Endodermal cell (in vitro differentiated cells): ENCODE data around the gene FDX2. TPM values are rescaled to one million over a fixed set of nuclear protein-coding genes. Genes with fewer than 3 reads are reported as not detected.
A peak's percentile ranks its signal among the peaks of the same experiment; 100 is the strongest.

Experiments
- DNase-seq: peaks from one replicate; pipeline ENCODE4 v3.0.0-alpha.2; 2017
- H3K27ac ChIP-seq: 2 replicates; pipeline ENCODE4 v1.5.1; 2013; ENCODE audit warnings: mild to moderate bottlenecking, low read depth, low read length, moderate library complexity
- H3K27me3 ChIP-seq: 2 replicates; pipeline ENCODE4 v1.6.1; 2013; ENCODE audit warnings: mild to moderate bottlenecking, low read length, moderate library complexity; ENCODE audit not compliant: insufficient read depth, control insufficient read depth, poor library complexity, severe bottlenecking
- H3K36me3 ChIP-seq: 2 replicates; pipeline ENCODE4 v1.7.0; 2013; ENCODE audit warnings: mild to moderate bottlenecking, low read length, moderate library complexity; ENCODE audit not compliant: control insufficient read depth, insufficient read depth
- H3K4me1 ChIP-seq: one replicate; pipeline ENCODE4 v1.7.0; 2013; ENCODE audit warnings: low read length; ENCODE audit not compliant: control insufficient read depth, insufficient read depth
- H3K4me3 ChIP-seq: 2 replicates; pipeline ENCODE4 v1.5.1; 2013; ENCODE audit warnings: mild to moderate bottlenecking, low read length, moderate library complexity
- H3K9ac ChIP-seq: 2 replicates; pipeline ENCODE4 v1.6.1; 2013; ENCODE audit warnings: mild to moderate bottlenecking, low read length, moderate library complexity; ENCODE audit not compliant: poor library complexity, severe bottlenecking; ENCODE audit errors: extremely low read depth
- H3K9me3 ChIP-seq: 2 replicates; pipeline ENCODE4 v1.6.1; 2013; ENCODE audit warnings: mild to moderate bottlenecking, low read length, moderate library complexity; ENCODE audit not compliant: control insufficient read depth
- H3K27ac Mint-ChIP-seq: 2 replicates; pipeline ENCODE4 v1.8.0; 2020; ENCODE audit warnings: mixed read lengths
- H3K27me3 Mint-ChIP-seq: 2 replicates; pipeline ENCODE4 v1.8.0; 2021; ENCODE audit warnings: mild to moderate bottlenecking, mixed read lengths; ENCODE audit not compliant: insufficient read depth
- H3K36me3 Mint-ChIP-seq: 2 replicates; pipeline ENCODE4 v1.8.0; 2020; ENCODE audit warnings: low read depth, mixed read lengths
- H3K4me1 Mint-ChIP-seq: 2 replicates; pipeline ENCODE4 v1.8.0; 2020; ENCODE audit warnings: mixed read lengths
- H3K4me3 Mint-ChIP-seq: 2 replicates; pipeline ENCODE4 v1.8.0; 2020; ENCODE audit warnings: mild to moderate bottlenecking, moderate library complexity, mixed read lengths
- H3K9me3 Mint-ChIP-seq: 2 replicates; pipeline ENCODE4 v1.8.0; 2020; ENCODE audit warnings: mild to moderate bottlenecking, mixed read lengths
- CTCF ChIP-seq: fragments of 200-600 bp; sonication (generic); conservative IDR thresholded peaks from 2 replicates; pipeline ENCODE4 v1.5.0; 2021; ENCODE audit warnings: antibody characterized with exemption, mild to moderate bottlenecking
- WGBS, 2 experiments: methylation state at CpG; one replicate each; pipeline versions ENCODE4 v1.1.5 to v1.1.7; 2013; ENCODE audit warnings: missing lambda C conversion rate in 2 of 2, mixed read lengths in 1 of 2; ENCODE audit not compliant: insufficient coverage in 1 of 2, insufficient read length in 1 of 2; 5-methylcytosine and 5-hydroxymethylcytosine counted together
- total RNA-seq, 2 donors: library from RNA; stranded (reverse); fragmentation: NEBNext Ultra II Directional in 1 of 2; extraction: Animal tissue kit (Norgen Biotek cat#: 25700) in 1 of 2; gene quantifications; 2 replicates in 1 of 2; 3 replicates in 1 of 2; pipeline ENCODE4 v1.2.1, GENCODE V29; 2021

FDX2 gene
- total RNA-seq, 2 donors from 2014 or later: 23.2 to 25.9 TPM

- Mint-ChIP-seq H3K4me1 (no peaks in the 10 kb centered on the region), H3K36me3 (peaks cover 54% of the 10 kb centered on the region), H3K27ac (no peak overlapping the region), H3K4me3 (no peak overlapping the region), H3K9me3 (no peaks in the 10 kb centered on the region), H3K27me3 (no peaks in the 10 kb centered on the region)
- H3K4me1 ChIP-seq: no peaks in the 10 kb centered on the region
- H3K27me3 ChIP-seq: no peaks in the 10 kb centered on the region
- TF ChIP-seq CTCF: no peak
- H3K27ac ChIP-seq: no peak overlapping the region
- H3K4me3 ChIP-seq: no peak overlapping the region
- H3K9ac ChIP-seq: no peak overlapping the region
- no peak for DNase-seq
- 83 to 93% methylated on average over 12 of the region's 12 CpGs for WGBS, 2 experiments
- H3K9me3 ChIP-seq: no peaks in the 10 kb centered on the region
- peaks cover 29% of the 10 kb centered on the region for H3K36me3 ChIP-seq
These were observed 48.0 kb upstream of the FDX2 start for GRCh38 chr19:10363789-10364281.

DNA sequence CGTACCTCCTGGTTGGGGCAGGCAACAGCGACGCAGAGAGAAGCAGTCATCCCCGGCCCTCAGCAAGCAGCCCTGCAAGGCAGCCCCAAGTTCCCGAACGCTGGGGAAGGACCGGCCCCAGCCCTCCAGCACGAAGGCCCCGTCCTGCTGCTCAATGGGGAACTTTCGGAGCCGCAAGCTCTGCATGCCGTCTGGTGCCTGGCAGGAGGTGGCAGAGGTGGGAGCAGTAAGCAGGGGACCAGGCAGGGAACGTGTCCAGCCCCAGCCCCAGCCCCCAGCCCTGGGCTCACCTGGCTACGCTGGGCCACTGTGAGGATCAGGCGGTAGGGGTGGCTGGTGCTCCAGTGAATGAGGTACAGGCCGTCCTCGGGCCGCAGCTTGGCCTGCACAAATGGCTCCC is 46.4 kb upstream of the FDX2 start:
- peaks cover 46% of the 10 kb centered on the region for H3K36me3 Mint-ChIP-seq
- H3K4me3 Mint-ChIP-seq: no peak overlapping the region
- Histone ChIP-seq H3K36me3 (peaks cover 22% of the 10 kb centered on the region), H3K4me3 (no peak overlapping the region), H3K9ac (no peak overlapping the region), H3K27ac (no peak overlapping the region), H3K4me1 (no peaks in the 10 kb centered on the region), H3K9me3 (no peaks in the 10 kb centered on the region), H3K27me3 (no peaks in the 10 kb centered on the region)
- WGBS, 2 experiments: 93 to 96% methylated on average over 10 to 18 of the region's 18 CpGs
- TF ChIP-seq CTCF: no peak
- no peaks in the 10 kb centered on the region for H3K4me1 Mint-ChIP-seq
- H3K27ac Mint-ChIP-seq: no peak overlapping the region
- H3K9me3 Mint-ChIP-seq: no peaks in the 10 kb centered on the region
- DNase-seq: no peak
- no peaks in the 10 kb centered on the region for H3K27me3 Mint-ChIP-seq

DNA sequence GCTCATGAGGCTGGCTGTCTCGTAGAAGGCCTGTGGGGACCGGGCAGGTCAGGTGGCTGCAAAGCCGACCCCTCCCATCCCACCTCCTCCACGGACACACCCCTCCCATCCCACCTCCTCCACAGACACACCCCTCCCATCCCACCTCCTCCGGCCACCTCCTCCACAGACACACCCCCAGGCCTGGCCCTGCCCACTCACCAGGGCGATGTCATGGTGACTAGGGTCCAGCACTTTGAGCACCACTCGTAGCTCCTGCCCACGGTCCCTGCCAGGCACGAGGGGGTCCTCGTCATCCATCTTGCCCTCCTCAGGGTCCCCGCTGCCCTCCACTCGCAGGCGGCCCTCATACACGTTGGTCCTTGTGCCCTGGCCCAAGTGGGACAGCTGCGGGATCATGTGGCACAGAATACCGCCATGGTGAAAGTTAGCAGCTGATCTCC is 45.8 kb upstream of the FDX2 start:
- H3K27ac Mint-ChIP-seq: no peak overlapping the region
- no peak overlapping the region for H3K4me3 Mint-ChIP-seq
- no peaks in the 10 kb centered on the region for H3K27me3 ChIP-seq
- no peaks in the 10 kb centered on the region for H3K9me3 ChIP-seq
- H3K36me3 ChIP-seq: peaks cover 22% of the 10 kb centered on the region
- no peaks in the 10 kb centered on the region for H3K27me3 Mint-ChIP-seq
- TF ChIP-seq CTCF: no peak
- no peaks in the 10 kb centered on the region for H3K4me1 Mint-ChIP-seq
- peaks cover 42% of the 10 kb centered on the region for H3K36me3 Mint-ChIP-seq
- no peak overlapping the region for H3K4me3 ChIP-seq
- no peaks in the 10 kb centered on the region for H3K9me3 Mint-ChIP-seq
- H3K9ac ChIP-seq: no peak overlapping the region
- no peak overlapping the region for H3K27ac ChIP-seq
- no peaks in the 10 kb centered on the region for H3K4me1 ChIP-seq
- peak; percentile 53 for DNase-seq
- 87 to 96% methylated on average over 9 to 16 of the region's 16 CpGs for WGBS, 2 experiments
